HepG2 (cell line): Measurements from ENCODE around the gene GAD1. TPM values are rescaled to one million over a fixed set of nuclear protein-coding genes. Genes with fewer than 3 reads are reported as not detected.

Source experiments
- ATAC-seq: fragments of 200-7000 bp; cut with Tn5 transposase; 3 replicates; pipeline ENCODE4 v1.9.1; 2020; ENCODE audit warnings: mild to moderate bottlenecking, moderate library complexity
- BruUV-seq: library from RNA; stranded (reverse); fragments of 400-500 nt; replicated peaks from 2 replicates; lab custom pipeline; 2021; lab: Mats Ljungman, UMichigan
- CTCF ChIA-PET: fragments of 300-600 bp; formaldehyde crosslinking; extraction: SDS; loops from one replicate; lab custom pipeline; 2021; ENCODE audit warnings: low total read pairs, inconsistent platforms, low intra/inter-chr PET ratio; lab: Yijun Ruan, JAX
- POLR2A ChIA-PET: fragments of 350-600 bp; sonication (Branson Sonifier 250); formaldehyde crosslinking; loops from one replicate; lab custom pipeline; 2020; ENCODE audit warnings: antibody characterized with exemption, inconsistent platforms; lab: Yijun Ruan, JAX
- DNase-seq: peaks from one replicate; pipeline ENCODE4 v3.0.0-alpha.2; 2015; ENCODE audit warnings: low spot score
- FAIRE-seq: peaks from 3 replicates; lab custom pipeline; 2011; peaks lifted over from hg19 to GRCh38; lab: Jason Lieb, UNC
- H2AFZ ChIP-seq: one replicate; pipeline ENCODE4 v1.6.1; 2011; ENCODE audit warnings: low read length, inconsistent platforms
- H3K27ac ChIP-seq: fragments of 300-600 bp; 3 replicates; pipeline ENCODE4 v1.8.0; 2011; ENCODE audit warnings: mixed run types, mild to moderate bottlenecking, mixed read lengths, low read length, inconsistent platforms; ENCODE audit not compliant: insufficient read depth; ENCODE audit errors: extremely low read length
- H3K27me3 ChIP-seq, 2 experiments: fragments of 200-600 bp in 1 of 2; 2 replicates in 1 of 2; 3 replicates in 1 of 2; pipeline versions ENCODE4 v1.6.0 to v1.8.0; 2011; ENCODE audit warnings: low read length in 2 of 2, mild to moderate bottlenecking in 2 of 2, moderate library complexity in 2 of 2, inconsistent platforms in 1 of 2; ENCODE audit not compliant: insufficient read depth in 2 of 2, control insufficient read depth in 1 of 2
- H3K36me3 ChIP-seq, 2 experiments: fragments of 200-600 bp in 1 of 2; replicated peaks in 1 of 2; 2 replicates in 1 of 2; 3 replicates in 1 of 2; pipeline versions ENCODE4 v1.5.1 to v1.8.0; 2011; ENCODE audit warnings: low read length in 2 of 2, inconsistent platforms in 1 of 2; ENCODE audit not compliant: insufficient read depth in 2 of 2, control insufficient read depth in 1 of 2
- H3K4me1 ChIP-seq: 2 replicates; pipeline ENCODE4 v1.5.1; 2012; ENCODE audit warnings: low read length, inconsistent platforms; ENCODE audit not compliant: insufficient read depth
- H3K4me2 ChIP-seq: 2 replicates; pipeline ENCODE4 v1.6.0; 2011; ENCODE audit warnings: low read depth, low read length, inconsistent platforms
- H3K4me3 ChIP-seq, 3 experiments: fragments of 200-600 bp in 1 of 3; sonication (generic), shearing (Covaris generic) in 1 of 3; replicated peaks in 1 of 3; 2 replicates each; pipeline ENCODE4 v1.5.1; 2011 to 2016; ENCODE audit warnings: low read length in 3 of 3, inconsistent platforms in 2 of 3, low read depth in 2 of 3, mild to moderate bottlenecking in 2 of 3, control low read depth in 1 of 3, mixed read lengths in 1 of 3; ENCODE audit not compliant: insufficient read depth in 1 of 3
- H3K79me2 ChIP-seq: one replicate; pipeline ENCODE4 v1.6.1; 2011; ENCODE audit warnings: low read length, inconsistent platforms; ENCODE audit not compliant: insufficient read depth
- H3K9ac ChIP-seq: 2 replicates; pipeline ENCODE4 v1.6.0; 2011; ENCODE audit warnings: mild to moderate bottlenecking, low read depth, low read length, inconsistent platforms; ENCODE audit not compliant: insufficient read depth
- H3K9me3 ChIP-seq: 2 replicates; pipeline ENCODE4 v1.5.1; 2012; ENCODE audit warnings: mild to moderate bottlenecking, low read length
- H4K20me1 ChIP-seq: 2 replicates; pipeline ENCODE4 v1.6.0; 2011; ENCODE audit warnings: inconsistent platforms, mild to moderate bottlenecking, low read length, moderate library complexity; ENCODE audit not compliant: insufficient read depth
- JDP2 ChIP-seq: sonication (generic); formaldehyde crosslinking; IDR thresholded peaks from 2 replicates; pipeline ENCODE4 v1.8.1; 2022; ENCODE audit warnings: missing genetic modification reagents, borderline replicate concordance
- JUN ChIP-seq: sonication (generic); formaldehyde crosslinking; IDR thresholded peaks from 2 replicates; pipeline ENCODE4 v1.4.0; 2020; ENCODE audit warnings: mild to moderate bottlenecking, missing genetic modification reagents
- KAT7 ChIP-seq: IDR thresholded peaks from 2 replicates; pipeline ENCODE4 v1.6.1; 2018; ENCODE audit warnings: borderline replicate concordance, missing compliant biosample characterization
- LCORL ChIP-seq, 2 experiments: fragments of 450-650 bp in 1 of 2; sonication (generic) in 1 of 2; formaldehyde crosslinking in 1 of 2; IDR thresholded peaks; 2 replicates each; pipeline versions ENCODE4 v1.5.0 to v1.6.1; 2017 to 2020; ENCODE audit warnings: antibody characterized with exemption in 1 of 2, missing genetic modification reagents in 1 of 2
- MED13 ChIP-seq: sonication (generic); formaldehyde crosslinking; IDR thresholded peaks from 2 replicates; pipeline ENCODE4 v1.5.0; 2020; ENCODE audit warnings: missing genetic modification reagents
- MIER2 ChIP-seq: IDR thresholded peaks from 2 replicates; pipeline ENCODE4 v1.6.1; 2016; ENCODE audit warnings: missing biosample characterization, missing genetic modification reagents
- NAIF1 ChIP-seq: sonication (generic); formaldehyde crosslinking; IDR thresholded peaks from 2 replicates; pipeline ENCODE4 v1.5.0; 2020; ENCODE audit warnings: mild to moderate bottlenecking, missing genetic modification reagents, borderline replicate concordance
- NFE2L1 ChIP-seq: sonication (generic); formaldehyde crosslinking; IDR thresholded peaks from 2 replicates; pipeline ENCODE4 v1.4.0; 2020; ENCODE audit warnings: missing genetic modification reagents, mild to moderate bottlenecking, borderline replicate concordance
- ZNF230 ChIP-seq: sonication (generic); formaldehyde crosslinking; IDR thresholded peaks from 2 replicates; pipeline ENCODE4 v1.4.0; 2020; ENCODE audit warnings: mild to moderate bottlenecking, missing genetic modification reagents
- ZNF296 ChIP-seq: sonication (generic); formaldehyde crosslinking; conservative IDR thresholded peaks from 2 replicates; pipeline ENCODE4 v1.5.0; 2020; ENCODE audit warnings: mild to moderate bottlenecking, missing genetic modification reagents
- ZNF33B ChIP-seq: sonication (generic); formaldehyde crosslinking; IDR thresholded peaks from 2 replicates; pipeline ENCODE4 v1.5.1; 2020; ENCODE audit warnings: mild to moderate bottlenecking, missing genetic modification reagents
- ZNF775 ChIP-seq: sonication (generic); formaldehyde crosslinking; IDR thresholded peaks from 2 replicates; pipeline ENCODE4 v1.4.0; 2020; ENCODE audit warnings: missing genetic modification reagents, mild to moderate bottlenecking, moderate library complexity, borderline replicate concordance
- ZNF781 ChIP-seq: sonication (generic); formaldehyde crosslinking; IDR thresholded peaks from 2 replicates; pipeline ENCODE4 v1.5.1; 2020; ENCODE audit warnings: borderline replicate concordance, mild to moderate bottlenecking, missing genetic modification reagents; ENCODE audit errors: not compliant biosample characterization
- WGBS: methylation state at CpG from one replicate; pipeline ENCODE4 v1.1.6; 2017; ENCODE audit warnings: low lambda C conversion rate; 5-methylcytosine and 5-hydroxymethylcytosine counted together
- in situ Hi-C: cut with HindIII; loops from 2 replicates; pipeline ENCODE4 v1.10.0; 2017; ENCODE audit warnings: low pct_unique_long_range_greater_than_20kb; ENCODE audit not compliant: extremely low pct_ligation_motif_present
- intact Hi-C: fragments of 100-400 bp; cut with micrococcal nuclease; formaldehyde crosslinking; loops from one replicate; pipeline ENCODE4 v1.10.0; 2022; ENCODE audit not compliant: unreplicated experiment
- polyA plus RNA-seq, 8 experiments: library from polyadenylated mRNA; depleted of rRNA in 3 of 8; stranded (reverse) in 7 of 8; unstranded in 1 of 8; fragments of >200 nt; fragmentation: Illumina TruSeq in 4 of 8; extraction: Trizol in 4 of 8; gene quantifications; 2 replicates each; pipeline versions ENCODE4 v1.2.1 to v1.2.3, GENCODE V29; 2011 to 2016; ENCODE audit warnings: low read depth in 4 of 8, missing spikeins in 1 of 8, mixed read lengths in 1 of 8; ENCODE audit not compliant: insufficient read depth in 1 of 8
- total RNA-seq, 5 experiments: library from RNA; depleted of rRNA; stranded (reverse); fragments of >200 nt; fragmentation: Illumina TruSeq; extraction: Trizol; gene quantifications; 2 replicates each; pipeline ENCODE4 v1.2.3, GENCODE V29; 2016; ENCODE audit warnings: low read depth in 1 of 5
- TF ChIP-seq, protein P1 (sequence below): sonication (generic); formaldehyde crosslinking; IDR thresholded peaks from 2 replicates; pipeline ENCODE4 v1.4.0; 2020; ENCODE audit warnings: missing genetic modification reagents
- TF ChIP-seq, protein P2 (sequence below): sonication (generic); formaldehyde crosslinking; IDR thresholded peaks from 2 replicates; pipeline ENCODE4 v1.5.0; 2020; ENCODE audit warnings: missing genetic modification reagents
- TF ChIP-seq, protein P3 (sequence below): sonication (generic); formaldehyde crosslinking; IDR thresholded peaks from 2 replicates; pipeline ENCODE4 v1.8.0; 2022; ENCODE audit warnings: missing genetic modification reagents, mild to moderate bottlenecking, moderate library complexity, borderline replicate concordance
- TF ChIP-seq, protein P4 (sequence below): sonication (generic); formaldehyde crosslinking; IDR thresholded peaks from 2 replicates; pipeline ENCODE4 v1.4.0; 2020; ENCODE audit warnings: mild to moderate bottlenecking, missing genetic modification reagents

GAD1 gene
- total and polyA plus RNA-seq, 2 of the 13 experiments (the other 11 are each of a cell fraction or from before 2014, with no cell fraction given) = 0.09 to 0.13 TPM

DNA sequence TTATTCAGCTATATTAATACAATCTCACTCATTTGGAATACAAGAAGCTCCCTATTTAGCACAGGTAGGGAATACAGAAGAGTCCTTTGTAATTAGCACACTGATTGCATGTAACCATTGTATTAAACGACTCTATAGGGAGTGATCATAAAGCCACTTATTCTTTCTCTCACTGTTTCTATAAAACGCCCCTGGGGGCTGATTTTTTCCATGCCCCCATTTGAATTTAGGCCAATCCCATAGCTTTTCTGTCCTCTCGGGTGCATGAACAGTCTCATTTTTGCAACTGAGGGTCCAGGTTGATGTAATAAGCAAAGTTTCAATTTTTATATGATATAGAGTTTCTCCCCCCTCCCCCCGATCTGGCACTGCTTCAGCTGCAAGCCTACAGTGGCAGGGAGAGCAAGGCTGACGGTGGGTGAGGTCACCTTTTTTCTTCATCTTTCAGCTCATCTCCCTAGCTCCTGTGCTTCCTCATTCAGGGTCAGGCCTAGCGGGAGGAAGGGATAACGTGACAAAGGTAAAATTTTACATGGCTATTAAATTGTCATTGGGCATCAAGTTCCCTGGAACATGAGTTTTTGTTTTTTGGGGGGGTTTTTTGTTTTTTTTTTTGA is 45.7 kb downstream of the GAD1 start:
- Histone ChIP-seq H3K79me2 (no peaks in the 10 kb centered on the region), H4K20me1 (no peaks in the 10 kb centered on the region), H3K9me3 (no peaks in the 10 kb centered on the region), H3K27me3 (no peaks in the 10 kb centered on the region), H3K36me3 (no peaks in the 10 kb centered on the region), H3K27ac (no peak overlapping the region), H3K9ac (no peak overlapping the region), H3K4me2 (no peak overlapping the region), H3K4me3 (no peak overlapping the region), H2AFZ (no peak overlapping the region), H3K4me1 (no peaks in the 10 kb centered on the region)
- POLR2A ChIA-PET = interaction anchor here (0.7 kb wide), 1 partner anchor 21 kb away, joined by 4 read pairs; no protein-coding TSS in a partner anchor
- no peak for FAIRE-seq
- WGBS = 16% methylated on average over 7 of the region's 7 CpGs
- no peak for ATAC-seq
- no TSS peak for BruUV-seq
- in situ Hi-C loops = no loop called here
- CTCF ChIA-PET = no interaction called here
- intact Hi-C loops = no loop called here
- DNase-seq = no peak
- TF ChIP-seq, protein P1, sequence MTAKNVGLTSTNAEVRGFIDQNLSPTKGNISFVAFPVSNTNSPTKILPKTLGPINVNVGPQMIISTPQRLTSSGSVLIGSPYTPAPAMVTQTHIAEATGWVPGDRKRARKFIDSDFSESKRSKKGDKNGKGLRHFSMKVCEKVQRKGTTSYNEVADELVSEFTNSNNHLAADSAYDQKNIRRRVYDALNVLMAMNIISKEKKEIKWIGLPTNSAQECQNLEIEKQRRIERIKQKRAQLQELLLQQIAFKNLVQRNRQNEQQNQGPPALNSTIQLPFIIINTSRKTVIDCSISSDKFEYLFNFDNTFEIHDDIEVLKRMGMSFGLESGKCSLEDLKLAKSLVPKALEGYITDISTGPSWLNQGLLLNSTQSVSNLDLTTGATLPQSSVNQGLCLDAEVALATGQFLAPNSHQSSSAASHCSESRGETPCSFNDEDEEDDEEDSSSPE (CRISPR knock-in tag) = no peak
- TF ChIP-seq ZNF781 (CRISPR knock-in tag) (no peak), NAIF1 (CRISPR knock-in tag) (no peak), NFE2L1 (CRISPR knock-in tag) (no peak), MED13 (CRISPR knock-in tag) (no peak), JUN (no peak), LCORL (IDR thresholded peaks at IDR 0.05) (no peak), LCORL (CRISPR knock-in tag; IDR thresholded peaks at IDR 0.05) (no peak), MIER2 (no peak), ZNF775 (no peak), JDP2 (no peak), ZNF296 (no peak), KAT7 (CRISPR knock-in tag) (no peak), ZNF230 (CRISPR knock-in tag) (no peak), ZNF33B (CRISPR knock-in tag) (no peak)
- TF ChIP-seq, protein P2, sequence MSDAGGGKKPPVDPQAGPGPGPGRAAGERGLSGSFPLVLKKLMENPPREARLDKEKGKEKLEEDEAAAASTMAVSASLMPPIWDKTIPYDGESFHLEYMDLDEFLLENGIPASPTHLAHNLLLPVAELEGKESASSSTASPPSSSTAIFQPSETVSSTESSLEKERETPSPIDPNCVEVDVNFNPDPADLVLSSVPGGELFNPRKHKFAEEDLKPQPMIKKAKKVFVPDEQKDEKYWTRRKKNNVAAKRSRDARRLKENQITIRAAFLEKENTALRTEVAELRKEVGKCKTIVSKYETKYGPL = no peak
- TF ChIP-seq, protein P3, sequence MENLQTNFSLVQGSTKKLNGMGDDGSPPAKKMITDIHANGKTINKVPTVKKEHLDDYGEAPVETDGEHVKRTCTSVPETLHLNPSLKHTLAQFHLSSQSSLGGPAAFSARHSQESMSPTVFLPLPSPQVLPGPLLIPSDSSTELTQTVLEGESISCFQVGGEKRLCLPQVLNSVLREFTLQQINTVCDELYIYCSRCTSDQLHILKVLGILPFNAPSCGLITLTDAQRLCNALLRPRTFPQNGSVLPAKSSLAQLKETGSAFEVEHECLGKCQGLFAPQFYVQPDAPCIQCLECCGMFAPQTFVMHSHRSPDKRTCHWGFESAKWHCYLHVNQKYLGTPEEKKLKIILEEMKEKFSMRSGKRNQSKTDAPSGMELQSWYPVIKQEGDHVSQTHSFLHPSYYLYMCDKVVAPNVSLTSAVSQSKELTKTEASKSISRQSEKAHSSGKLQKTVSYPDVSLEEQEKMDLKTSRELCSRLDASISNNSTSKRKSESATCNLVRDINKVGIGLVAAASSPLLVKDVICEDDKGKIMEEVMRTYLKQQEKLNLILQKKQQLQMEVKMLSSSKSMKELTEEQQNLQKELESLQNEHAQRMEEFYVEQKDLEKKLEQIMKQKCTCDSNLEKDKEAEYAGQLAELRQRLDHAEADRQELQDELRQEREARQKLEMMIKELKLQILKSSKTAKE (CRISPR knock-in tag) = no peak
- TF ChIP-seq, protein P4, sequence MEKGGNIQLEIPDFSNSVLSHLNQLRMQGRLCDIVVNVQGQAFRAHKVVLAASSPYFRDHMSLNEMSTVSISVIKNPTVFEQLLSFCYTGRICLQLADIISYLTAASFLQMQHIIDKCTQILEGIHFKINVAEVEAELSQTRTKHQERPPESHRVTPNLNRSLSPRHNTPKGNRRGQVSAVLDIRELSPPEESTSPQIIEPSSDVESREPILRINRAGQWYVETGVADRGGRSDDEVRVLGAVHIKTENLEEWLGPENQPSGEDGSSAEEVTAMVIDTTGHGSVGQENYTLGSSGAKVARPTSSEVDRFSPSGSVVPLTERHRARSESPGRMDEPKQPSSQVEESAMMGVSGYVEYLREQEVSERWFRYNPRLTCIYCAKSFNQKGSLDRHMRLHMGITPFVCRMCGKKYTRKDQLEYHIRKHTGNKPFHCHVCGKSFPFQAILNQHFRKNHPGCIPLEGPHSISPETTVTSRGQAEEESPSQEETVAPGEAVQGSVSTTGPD (CRISPR knock-in tag) = no peak
